ENCODE results near the gene P2RY14. TPM values are rescaled to one million over a fixed set of nuclear protein-coding genes. Genes with fewer than 3 reads are reported as not detected.

Gene P2RY14
- total RNA-seq, 4 donors from 2014 or later, result 2.2 to 12.8 (median 6.4) TPM

- DNase-seq (ENCODE audit: low spot score) (no peak), ATAC-seq (ENCODE audit: low FRiP score) (no peak)
- no peak for TF ChIP-seq CTCF (IDR thresholded peaks at IDR 0.05)
Observed at GRCh38 chr3:151318313-151318712, 40.0 kb upstream of the P2RY14 start.

- ATAC-seq (ENCODE audit: low FRiP score), result peak; percentile 42
- no peak for TF ChIP-seq CTCF (IDR thresholded peaks at IDR 0.05)
- no peak for DNase-seq (ENCODE audit: low spot score)
Observed at GRCh38 chr3:151316267-151316991, 38.1 kb upstream of the P2RY14 start, which contains the start of gene GPR87. GPR87 (minus strand) TSS chr3:151316820; CDS start chr3:151300100, 16,720 bp downstream.

GRCh38 chr3:151315846-151316245 is 37.5 kb upstream of the P2RY14 start:
- ATAC-seq (ENCODE audit: low FRiP score), result no peak
- no peak for TF ChIP-seq CTCF (IDR thresholded peaks at IDR 0.05)
- DNase-seq (ENCODE audit: low spot score), result no peak

GRCh38 chr3:151315136-151315535 is 36.8 kb upstream of the P2RY14 start:
- no peak for TF ChIP-seq CTCF (IDR thresholded peaks at IDR 0.05)
- no peak for DNase-seq (ENCODE audit: low spot score)
- no peak for ATAC-seq (ENCODE audit: low FRiP score)

- ATAC-seq (ENCODE audit: low FRiP score) (no peak), DNase-seq (ENCODE audit: low spot score) (no peak)
- TF ChIP-seq CTCF (IDR thresholded peaks at IDR 0.05), result no peak
Observed at GRCh38 chr3:151314593-151314992, 36.3 kb upstream of the P2RY14 start.

- TF ChIP-seq CTCF (IDR thresholded peaks at IDR 0.05), result no peak
- no peak for DNase-seq (ENCODE audit: low spot score)
- ATAC-seq (ENCODE audit: low FRiP score), result no peak
Observed at GRCh38 chr3:151314137-151314536, 35.8 kb upstream of the P2RY14 start.

GRCh38 chr3:151312972-151313371 is 34.6 kb upstream of the P2RY14 start:
- TF ChIP-seq CTCF (IDR thresholded peaks at IDR 0.05), result no peak
- ATAC-seq (ENCODE audit: low FRiP score), result no peak
- DNase-seq (ENCODE audit: low spot score), result no peak

All from omental fat pad (tissue), 4 donors.